AG04450 (cell line): Measurements from ENCODE around the gene LYPLA2. TPM values are rescaled to one million over a fixed set of nuclear protein-coding genes. Genes with fewer than 3 reads are reported as not detected.

ENCODE experiments used
- CTCF ChIA-PET: fragments of 300-600, 350-600 bp; formaldehyde crosslinking; extraction: SDS; loops from one replicate; lab custom pipeline; 2022; ENCODE audit warnings: antibody characterized with exemption, inconsistent platforms; lab: Charles Lee
- POLR2A ChIA-PET: fragments of 350-600 bp; formaldehyde crosslinking; extraction: SDS; loops from one replicate; lab custom pipeline; 2021; ENCODE audit warnings: antibody characterized with exemption, inconsistent platforms; lab: Yijun Ruan, JAX
- DNase-seq: peaks from one replicate; pipeline ENCODE4 v3.0.0-alpha.2; 2011; ENCODE audit warnings: low read depth, low spot score
- H3K27ac ChIP-seq: one replicate; pipeline ENCODE4 v1.5.1; 2012; ENCODE audit warnings: low read depth, low read length, control low read depth
- H3K27me3 ChIP-seq: one replicate; pipeline ENCODE4 v1.6.0; 2012; ENCODE audit warnings: low read length; ENCODE audit not compliant: control insufficient read depth, insufficient read depth
- H3K4me3 ChIP-seq: 2 replicates; pipeline ENCODE4 v1.5.1; 2011; ENCODE audit warnings: mild to moderate bottlenecking, low read depth, low read length, control low read depth
- H3K9me3 ChIP-seq: 2 replicates; pipeline ENCODE4 v1.5.1; 2012; ENCODE audit warnings: low read length; ENCODE audit not compliant: control insufficient read depth, insufficient read depth
- polyA plus RNA-seq: library from polyadenylated mRNA; depleted of rRNA; stranded (reverse); fragments of >200 nt; gene quantifications from 2 replicates; pipeline ENCODE4 v1.2.3, GENCODE V29; 2011
- TF ChIP-seq, protein P1 (sequence below): IDR thresholded peaks from 2 replicates; pipeline ENCODE4 v1.5.1; 2011; ENCODE audit warnings: low read depth, low read length, control low read depth, inconsistent platforms

LYPLA2 gene
- polyA plus RNA-seq, 1 experiment = 27.1 TPM

DNA sequence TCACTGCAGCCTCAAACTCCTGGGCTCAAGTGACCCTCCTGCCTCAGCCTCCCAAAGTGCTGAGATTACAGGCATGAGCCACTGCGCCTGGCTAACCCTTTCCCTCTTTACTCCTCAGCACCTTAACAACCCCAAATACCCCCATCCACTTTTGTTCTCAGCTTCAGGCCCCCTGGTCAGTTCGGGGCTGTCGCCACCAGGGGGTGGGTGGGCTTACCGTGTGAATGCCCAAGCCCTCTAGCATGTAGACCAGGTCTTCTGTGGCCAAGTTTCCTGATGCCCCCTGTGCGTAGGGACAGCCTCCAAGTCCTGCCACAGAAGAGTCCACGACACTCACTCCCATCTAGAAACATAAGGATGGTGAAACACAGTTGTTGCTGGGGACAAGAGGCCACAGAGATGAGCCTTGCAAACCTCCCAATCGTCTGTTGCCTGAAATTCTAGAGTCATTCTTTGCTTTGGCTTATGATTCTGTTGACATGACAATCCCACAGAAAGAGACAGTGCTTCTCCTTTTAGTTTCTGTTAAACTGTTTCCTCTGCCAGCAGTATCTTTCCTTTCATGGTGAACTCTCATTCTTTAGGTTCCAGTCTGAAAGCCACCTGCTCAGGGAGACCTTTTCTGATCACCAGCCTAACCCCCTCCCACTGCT is 13.4 kb downstream of the LYPLA2 start:
- no peak overlapping the region for H3K27ac ChIP-seq
- H3K4me3 ChIP-seq = no peak overlapping the region
- TF ChIP-seq, protein P1, sequence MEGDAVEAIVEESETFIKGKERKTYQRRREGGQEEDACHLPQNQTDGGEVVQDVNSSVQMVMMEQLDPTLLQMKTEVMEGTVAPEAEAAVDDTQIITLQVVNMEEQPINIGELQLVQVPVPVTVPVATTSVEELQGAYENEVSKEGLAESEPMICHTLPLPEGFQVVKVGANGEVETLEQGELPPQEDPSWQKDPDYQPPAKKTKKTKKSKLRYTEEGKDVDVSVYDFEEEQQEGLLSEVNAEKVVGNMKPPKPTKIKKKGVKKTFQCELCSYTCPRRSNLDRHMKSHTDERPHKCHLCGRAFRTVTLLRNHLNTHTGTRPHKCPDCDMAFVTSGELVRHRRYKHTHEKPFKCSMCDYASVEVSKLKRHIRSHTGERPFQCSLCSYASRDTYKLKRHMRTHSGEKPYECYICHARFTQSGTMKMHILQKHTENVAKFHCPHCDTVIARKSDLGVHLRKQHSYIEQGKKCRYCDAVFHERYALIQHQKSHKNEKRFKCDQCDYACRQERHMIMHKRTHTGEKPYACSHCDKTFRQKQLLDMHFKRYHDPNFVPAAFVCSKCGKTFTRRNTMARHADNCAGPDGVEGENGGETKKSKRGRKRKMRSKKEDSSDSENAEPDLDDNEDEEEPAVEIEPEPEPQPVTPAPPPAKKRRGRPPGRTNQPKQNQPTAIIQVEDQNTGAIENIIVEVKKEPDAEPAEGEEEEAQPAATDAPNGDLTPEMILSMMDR = peak; percentile 28; the same call in 1 of the 2 replicates
- DNase-seq = no peak
- CTCF ChIA-PET = no interaction called here
- POLR2A ChIA-PET = no interaction called here
- H3K9me3 ChIP-seq = no peaks in the 10 kb centered on the region; the same call in 1 of the 2 replicates
- H3K27me3 ChIP-seq = no peaks in the 10 kb centered on the region

GRCh38 chr1:23805025-23805424 is 14.1 kb downstream of the LYPLA2 start:
- Histone ChIP-seq H3K9me3 (no peaks in the 10 kb centered on the region; the same call in 1 of the 2 replicates), H3K27ac (no peak overlapping the region), H3K4me3 (no peak overlapping the region), H3K27me3 (no peaks in the 10 kb centered on the region)
- TF ChIP-seq, protein P1 = no peak
- POLR2A ChIA-PET = interaction anchor here (0.7 kb wide), 1 partner anchor 20 kb away, joined by 4 read pairs; the partner anchor contains the start of gene HMGCL
- CTCF ChIA-PET = interaction anchor here (0.9 kb wide), 1 partner anchor 33 kb away, joined by 3 read pairs; no protein-coding TSS in a partner anchor
- DNase-seq = no peak

DNA sequence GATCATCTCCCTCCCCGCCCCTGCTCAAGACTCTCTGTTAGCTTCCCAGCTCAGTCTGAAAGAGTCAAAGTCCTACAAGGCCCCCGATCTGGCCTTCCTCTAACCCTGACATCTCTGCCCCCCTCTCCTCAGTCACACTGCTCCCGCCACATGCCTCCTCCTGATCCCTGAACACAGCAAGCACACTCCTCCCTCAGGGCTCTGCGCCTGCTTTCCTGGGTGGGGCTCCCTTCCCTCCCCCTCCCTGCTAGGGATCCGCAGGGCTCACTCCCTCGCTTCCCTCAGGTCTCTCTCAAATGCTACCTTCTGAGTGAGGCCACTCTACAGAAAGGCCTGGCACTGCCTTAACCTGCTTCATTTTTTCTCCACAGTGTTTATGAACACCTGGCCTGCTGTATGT is 15.3 kb downstream of the LYPLA2 start:
- CTCF ChIA-PET = interaction anchor here (0.7 to 1.6 kb wide), 3 partner anchors 8 to 110 kb away, joined by 3 to 5 read pairs (median 4); no protein-coding TSS in a partner anchor

DNA sequence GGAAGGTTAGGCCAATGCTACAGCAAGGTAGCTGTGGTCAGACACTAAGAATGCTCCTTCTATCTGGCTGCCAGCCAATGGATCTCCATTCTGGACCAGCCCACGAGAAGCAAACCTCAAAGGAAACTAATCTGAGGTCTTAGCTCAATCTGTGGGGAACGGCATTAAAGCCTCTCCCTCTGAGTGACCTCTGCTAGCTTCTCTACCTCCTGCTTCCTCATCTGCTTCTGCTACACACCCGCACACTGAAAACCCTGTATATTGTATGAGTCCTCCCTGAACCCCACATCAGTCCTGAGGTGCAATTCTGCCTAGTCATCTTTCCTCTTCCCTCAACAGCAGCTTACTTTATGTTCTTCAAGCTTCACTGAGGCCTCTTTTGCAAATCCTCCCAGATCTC is 16.5 kb downstream of the LYPLA2 start:
- Histone ChIP-seq H3K27ac (no peak overlapping the region), H3K27me3 (no peaks in the 10 kb centered on the region), H3K4me3 (no peak overlapping the region), H3K9me3 (no peaks in the 10 kb centered on the region)
- ChIA-PET POLR2A (interaction anchor here (1.4 kb wide), 1 partner anchor 18 kb away, joined by 5 read pairs; the partner anchor contains the start of gene HMGCL), CTCF (interaction anchor here (0.5 to 1.1 kb wide), 2 partner anchors 109 to 113 kb away, joined by 4 to 5 read pairs; no protein-coding TSS in a partner anchor)
- TF ChIP-seq, protein P1 = no peak
- no peak for DNase-seq

More for the DNA sequence above, 15.3 kb downstream of the LYPLA2 start:
- TF ChIP-seq, protein P1 = no peak
- Histone ChIP-seq H3K27me3 (no peaks in the 10 kb centered on the region), H3K4me3 (no peak overlapping the region), H3K27ac (no peak overlapping the region), H3K9me3 (no peaks in the 10 kb centered on the region)
- POLR2A ChIA-PET = interaction anchor here (1.4 kb wide), 1 partner anchor 19 kb away, joined by 5 read pairs; the partner anchor contains the start of gene HMGCL
- DNase-seq = no peak

GRCh38 chr1:23809751-23810171 is 18.8 kb downstream of the LYPLA2 start:
- TF ChIP-seq, protein P1 = peak; percentile 73
- CTCF ChIA-PET = interaction anchor here (0.6 to 1.7 kb wide), 10 partner anchors 9 to 218 kb away, joined by 3 to 9 read pairs (median 4); partner anchors contain the start of gene GALE
- H3K4me3 ChIP-seq = no peak overlapping the region
- DNase-seq = no peak
- no peaks in the 10 kb centered on the region for H3K27me3 ChIP-seq
- POLR2A ChIA-PET = interaction anchor here (0.8 kb wide), 1 partner anchor 32 kb away, joined by 3 read pairs; no protein-coding TSS in a partner anchor
- no peak overlapping the region for H3K27ac ChIP-seq
- H3K9me3 ChIP-seq = no peaks in the 10 kb centered on the region
